ENCODE data around the gene KYNU. TPM values are rescaled to one million over a fixed set of nuclear protein-coding genes. Genes with fewer than 3 reads are reported as not detected.
"Not testable (repeated sequence)": the region's sequence is repeated elsewhere in the genome, so short reads cannot be mapped to it uniquely, and the experiment has no call there.

The KYNU gene
- total RNA-seq, 1 experiment from 2014 or later, result 0.37 TPM

DNA sequence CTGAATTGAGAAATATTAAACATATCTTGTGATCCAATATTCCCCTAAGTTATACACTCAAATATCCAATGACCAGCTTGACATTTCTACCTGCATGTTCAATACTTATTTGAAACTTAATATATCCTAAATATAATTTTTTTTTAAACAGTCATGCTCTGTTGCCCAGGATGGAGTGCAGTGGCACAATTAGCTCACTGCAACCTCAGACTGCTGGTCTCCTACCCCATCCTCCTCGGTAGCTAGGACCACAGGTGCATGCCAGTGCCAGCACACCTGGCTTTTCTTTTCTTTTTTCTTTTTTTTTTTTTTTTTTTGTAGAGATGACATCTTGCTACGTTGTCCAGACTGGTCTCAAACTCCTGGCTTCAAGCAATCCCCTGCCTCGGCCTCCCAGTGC lies 4.2 kb downstream of the KYNU start:
- Histone ChIP-seq H3K27me3 (ENCODE audit: insufficient read depth, low read length) (no peaks in the 10 kb centered on the region), H3K4ac (ENCODE audit: low read depth, low read length) (no peak overlapping the region), H3K79me1 (ENCODE audit: insufficient read depth, low read depth, low read length, poor library complexity, severe bottlenecking) (no peaks in the 10 kb centered on the region), H2AFZ (ENCODE audit: low read length) (no peak overlapping the region), H4K20me1 (ENCODE audit: control insufficient read depth, insufficient read depth, insufficient read length) (no peaks in the 10 kb centered on the region), H3K23me2 (ENCODE audit: insufficient read length, low read depth, low read length, poor library complexity, severe bottlenecking) (no peaks in the 10 kb centered on the region), H2AK5ac (ENCODE audit: insufficient read length, low read length) (no peak overlapping the region), H3K4me1 (ENCODE audit: insufficient read depth, low read length) (no peaks in the 10 kb centered on the region), H3K56ac (ENCODE audit: insufficient read length, low read depth, low read length) (no peak overlapping the region), H3T11ph (ENCODE audit: low read length) (no peak overlapping the region), H2BK12ac (ENCODE audit: insufficient read length, low read depth, low read length) (no peak overlapping the region), H3K79me2 (ENCODE audit: insufficient read depth, low read length) (no peaks in the 10 kb centered on the region), H4K5ac (ENCODE audit: insufficient read length, low read depth, low read length) (no peak overlapping the region), H3K4me2 (ENCODE audit: insufficient read depth, insufficient read length, low read length) (no peak overlapping the region), H3K9me3 (ENCODE audit: control insufficient read depth, low read depth, low read length) (no peaks in the 10 kb centered on the region), H3K23ac (ENCODE audit: insufficient read length, low read depth, low read length) (no peak overlapping the region), H3K27ac (ENCODE audit: insufficient read length, low read depth, low read length) (no peak overlapping the region), H4K8ac (replicated peaks; ENCODE audit: insufficient read length, low read depth, low read length) (no peak overlapping the region), H2BK120ac (ENCODE audit: low read depth, low read length, poor library complexity, severe bottlenecking) (no peak overlapping the region), H3K9ac (ENCODE audit: extremely low read depth, insufficient read length, low read length) (no peak overlapping the region), H3K14ac (ENCODE audit: insufficient read depth, low read length) (no peak overlapping the region), H4K91ac (ENCODE audit: insufficient read length, low read depth, low read length) (no peak overlapping the region), H3K18ac (ENCODE audit: insufficient read length, low read depth, low read length) (no peak overlapping the region), H2BK5ac (ENCODE audit: insufficient read length, low read length) (no peak overlapping the region), H2BK20ac (ENCODE audit: low read depth, low read length, poor library complexity, severe bottlenecking) (no peak overlapping the region), H2BK15ac (ENCODE audit: low read depth, low read length) (no peak overlapping the region)
- no peak for DNase-seq
- H3K27me3 Mint-ChIP-seq (ENCODE audit: low read depth), result no peaks in the 10 kb centered on the region
- H3K4me3 Mint-ChIP-seq, result no peak overlapping the region
- no CpG with 5 or more reads among the region's 3 CpGs for WGBS (ENCODE audit: extremely low coverage, insufficient read length, low lambda C conversion rate)
- H3K27ac Mint-ChIP-seq, result no peak overlapping the region
- peaks cover 0 to 2% of the 10 kb centered on the region in 2 experiments; a peak in 2 of 5 replicates for H3K9me3 Mint-ChIP-seq
- peaks cover 0 to 4% (median 2%) of the 10 kb centered on the region in 3 experiments; a peak in 3 of 7 replicates for H3K36me3 Mint-ChIP-seq (ENCODE audit: insufficient read depth in 1 of 3, low read depth in 3 of 3)
- peaks cover 0 to 4% of the 10 kb centered on the region in 2 experiments; a peak in 1 of 4 replicates for H3K4me1 Mint-ChIP-seq
- TF ChIP-seq, protein P1, sequence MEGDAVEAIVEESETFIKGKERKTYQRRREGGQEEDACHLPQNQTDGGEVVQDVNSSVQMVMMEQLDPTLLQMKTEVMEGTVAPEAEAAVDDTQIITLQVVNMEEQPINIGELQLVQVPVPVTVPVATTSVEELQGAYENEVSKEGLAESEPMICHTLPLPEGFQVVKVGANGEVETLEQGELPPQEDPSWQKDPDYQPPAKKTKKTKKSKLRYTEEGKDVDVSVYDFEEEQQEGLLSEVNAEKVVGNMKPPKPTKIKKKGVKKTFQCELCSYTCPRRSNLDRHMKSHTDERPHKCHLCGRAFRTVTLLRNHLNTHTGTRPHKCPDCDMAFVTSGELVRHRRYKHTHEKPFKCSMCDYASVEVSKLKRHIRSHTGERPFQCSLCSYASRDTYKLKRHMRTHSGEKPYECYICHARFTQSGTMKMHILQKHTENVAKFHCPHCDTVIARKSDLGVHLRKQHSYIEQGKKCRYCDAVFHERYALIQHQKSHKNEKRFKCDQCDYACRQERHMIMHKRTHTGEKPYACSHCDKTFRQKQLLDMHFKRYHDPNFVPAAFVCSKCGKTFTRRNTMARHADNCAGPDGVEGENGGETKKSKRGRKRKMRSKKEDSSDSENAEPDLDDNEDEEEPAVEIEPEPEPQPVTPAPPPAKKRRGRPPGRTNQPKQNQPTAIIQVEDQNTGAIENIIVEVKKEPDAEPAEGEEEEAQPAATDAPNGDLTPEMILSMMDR (conservative IDR thresholded peaks at IDR 0.05), result no peak

DNA sequence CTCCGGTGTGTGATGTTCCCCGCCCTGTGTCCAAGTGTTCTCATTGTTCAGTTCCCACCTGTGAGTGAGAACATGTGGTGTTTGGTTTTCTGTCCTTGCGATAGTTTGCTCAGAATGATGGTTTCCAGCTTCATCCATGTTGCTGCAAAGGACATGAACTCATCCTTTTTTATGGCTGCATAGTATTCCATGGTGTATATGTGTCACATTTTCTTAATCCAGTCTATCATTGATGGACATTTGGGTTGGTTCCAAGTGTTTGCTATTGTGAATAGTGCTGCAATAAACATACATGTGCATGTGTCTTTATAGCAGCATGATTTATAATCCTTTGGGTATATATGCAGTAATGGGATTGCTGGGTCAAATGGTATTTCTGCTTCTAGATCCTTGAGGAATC lies 5.0 kb downstream of the KYNU start:
- not testable (repeated sequence) for H3K23ac ChIP-seq (ENCODE audit: insufficient read length, low read depth, low read length); DNase-seq; H2AK5ac ChIP-seq (ENCODE audit: insufficient read length, low read length); H4K8ac ChIP-seq (replicated peaks; ENCODE audit: insufficient read length, low read depth, low read length); H3K14ac ChIP-seq (ENCODE audit: insufficient read depth, low read length); H3K4ac ChIP-seq (ENCODE audit: low read depth, low read length); H2BK120ac ChIP-seq (ENCODE audit: low read depth, low read length, poor library complexity, severe bottlenecking); H3K9me3 ChIP-seq (ENCODE audit: control insufficient read depth, low read depth, low read length); H3K27ac ChIP-seq (ENCODE audit: insufficient read length, low read depth, low read length); H3K27me3 Mint-ChIP-seq (ENCODE audit: low read depth); H3T11ph ChIP-seq (ENCODE audit: low read length); H3K36me3 Mint-ChIP-seq (ENCODE audit: insufficient read depth in 1 of 3, low read depth in 3 of 3); H2BK15ac ChIP-seq (ENCODE audit: low read depth, low read length); H4K91ac ChIP-seq (ENCODE audit: insufficient read length, low read depth, low read length); H4K20me1 ChIP-seq (ENCODE audit: control insufficient read depth, insufficient read depth, insufficient read length); H2BK20ac ChIP-seq (ENCODE audit: low read depth, low read length, poor library complexity, severe bottlenecking); H2BK5ac ChIP-seq (ENCODE audit: insufficient read length, low read length); H3K9ac ChIP-seq (ENCODE audit: extremely low read depth, insufficient read length, low read length); H3K27me3 ChIP-seq (ENCODE audit: insufficient read depth, low read length); H3K23me2 ChIP-seq (ENCODE audit: insufficient read length, low read depth, low read length, poor library complexity, severe bottlenecking); H3K79me2 ChIP-seq (ENCODE audit: insufficient read depth, low read length); H3K18ac ChIP-seq (ENCODE audit: insufficient read length, low read depth, low read length); H4K5ac ChIP-seq (ENCODE audit: insufficient read length, low read depth, low read length); H3K4me1 ChIP-seq (ENCODE audit: insufficient read depth, low read length); H3K4me1 Mint-ChIP-seq; H3K9me3 Mint-ChIP-seq; H3K27ac Mint-ChIP-seq; H3K79me1 ChIP-seq (ENCODE audit: insufficient read depth, low read depth, low read length, poor library complexity, severe bottlenecking); H3K4me3 Mint-ChIP-seq; H2BK12ac ChIP-seq (ENCODE audit: insufficient read length, low read depth, low read length); H2AFZ ChIP-seq (ENCODE audit: low read length); H3K4me2 ChIP-seq (ENCODE audit: insufficient read depth, insufficient read length, low read length); H3K56ac ChIP-seq (ENCODE audit: insufficient read length, low read depth, low read length)
- WGBS (ENCODE audit: extremely low coverage, insufficient read length, low lambda C conversion rate), result no CpG with 5 or more reads among the region's 3 CpGs

Measured in H9 (cell line).